Colonic mucosa (tissue), 4 donors: Measurements from ENCODE around the gene DARS1. TPM values are rescaled to one million over a fixed set of nuclear protein-coding genes. Genes with fewer than 3 reads are reported as not detected.

ENCODE experiments used
- DNase-seq: peaks from one replicate; pipeline ENCODE4 v3.0.0-alpha.2; 2020
- H3K27ac ChIP-seq: fragments of 200-600 bp; one replicate; pipeline ENCODE4 v1.8.0; 2021
- H3K27me3 ChIP-seq: fragments of 200-600 bp; one replicate; pipeline ENCODE4 v1.8.0; 2021
- H3K36me3 ChIP-seq: fragments of 200-600 bp; one replicate; pipeline ENCODE4 v1.8.0; 2021
- H3K4me1 ChIP-seq: fragments of 200-600 bp; one replicate; pipeline ENCODE4 v1.8.0; 2021; ENCODE audit warnings: mild to moderate bottlenecking
- H3K4me3 ChIP-seq: fragments of 200-600 bp; one replicate; pipeline ENCODE4 v1.8.0; 2021
- H3K9ac ChIP-seq, 2 donors: one replicate each; pipeline ENCODE4 v1.7.0; 2013; ENCODE audit warnings: control low read depth in 2 of 2, low read depth in 2 of 2, low read length in 2 of 2
- H3K9me3 ChIP-seq: fragments of 200-600 bp; one replicate; pipeline ENCODE4 v1.8.0; 2021
- CTCF ChIP-seq: fragments of 200-600 bp; IDR thresholded peaks from one replicate; pipeline ENCODE4 v1.8.0; 2022; ENCODE audit warnings: antibody characterized with exemption, mild to moderate bottlenecking
- intact Hi-C: fragments of 100-400 bp; cut with DNase I; formaldehyde crosslinking; loops from one replicate; pipeline ENCODE4 v1.14.1; 2022
- total RNA-seq, 2 donors: library from RNA; stranded (reverse); fragmentation: NEBNext Ultra II Directional in 1 of 2; extraction: Animal tissue kit (Norgen Biotek cat#: 25700) in 1 of 2; gene quantifications; one replicate each; pipeline ENCODE4 v1.2.1, GENCODE V29; 2021
- donor health status: healthy.
- donor health status: DM: no; HTN: no; CAD: no.
- donor health status: DM: no; HTN: no; CAD: no.

DARS1 gene
- total RNA-seq, 2 donors from 2014 or later: 52.4 to 80.7 TPM

- Histone ChIP-seq H3K4me1 (peaks cover 4% of the 10 kb centered on the region), H3K9ac (no peak overlapping the region), H3K9me3 (no peaks in the 10 kb centered on the region), H3K4me3 (no peak overlapping the region), H3K27me3 (no peaks in the 10 kb centered on the region), H3K36me3 (no peaks in the 10 kb centered on the region), H3K27ac (no peak overlapping the region)
- intact Hi-C loops: no loop called here
- DNase-seq: no peak
- TF ChIP-seq CTCF: no peak
Observed at GRCh38 chr2:136016427-136016826, 31.0 kb upstream of the DARS1 start.

- no peak for TF ChIP-seq CTCF
- intact Hi-C loops: no loop called here
- H3K27ac ChIP-seq: no peak overlapping the region
- no peak overlapping the region for H3K9ac ChIP-seq
- no peaks in the 10 kb centered on the region for H3K27me3 ChIP-seq
- DNase-seq: no peak
- peaks cover 4% of the 10 kb centered on the region for H3K4me1 ChIP-seq
- no peaks in the 10 kb centered on the region for H3K36me3 ChIP-seq
- H3K9me3 ChIP-seq: no peaks in the 10 kb centered on the region
- no peak overlapping the region for H3K4me3 ChIP-seq
Observed at GRCh38 chr2:136015699-136016098, 30.3 kb upstream of the DARS1 start.

- no peak overlapping the region for H3K4me3 ChIP-seq
- no peak for TF ChIP-seq CTCF
Observed at GRCh38 chr2:136014411-136014810, 29.0 kb upstream of the DARS1 start.

GRCh38 chr2:136013955-136014354 lies 28.5 kb upstream of the DARS1 start:
- no peak for DNase-seq
- Histone ChIP-seq H3K4me3 (no peak overlapping the region), H3K27ac (no peak overlapping the region), H3K9me3 (no peaks in the 10 kb centered on the region), H3K27me3 (no peaks in the 10 kb centered on the region), H3K36me3 (no peaks in the 10 kb centered on the region), H3K9ac (no peak overlapping the region), H3K4me1 (peaks cover 4% of the 10 kb centered on the region)
- intact Hi-C loops: no loop called here
- no peak for TF ChIP-seq CTCF

More at GRCh38 chr2:136014411-136014810, 29.0 kb upstream of the DARS1 start:
- Histone ChIP-seq H3K9ac (no peak overlapping the region), H3K9me3 (no peaks in the 10 kb centered on the region), H3K27ac (no peak overlapping the region), H3K4me1 (peaks cover 4% of the 10 kb centered on the region), H3K27me3 (no peaks in the 10 kb centered on the region), H3K36me3 (no peaks in the 10 kb centered on the region)
- intact Hi-C loops: no loop called here
- no peak for DNase-seq

GRCh38 chr2:136013136-136013685 lies 27.8 kb upstream of the DARS1 start:
- no peak for DNase-seq
- TF ChIP-seq CTCF: no peak
- H3K27me3 ChIP-seq: no peaks in the 10 kb centered on the region
- intact Hi-C loops: no loop called here
- H3K36me3 ChIP-seq: no peaks in the 10 kb centered on the region
- no peak overlapping the region for H3K27ac ChIP-seq
- H3K4me1 ChIP-seq: peaks cover 4% of the 10 kb centered on the region
- H3K9me3 ChIP-seq: no peaks in the 10 kb centered on the region
- no peak overlapping the region for H3K9ac ChIP-seq
- no peak overlapping the region for H3K4me3 ChIP-seq
